ENCODE measurements around the gene SUCLA2. TPM values are rescaled to one million over a fixed set of nuclear protein-coding genes. Genes with fewer than 3 reads are reported as not detected.

Gene SUCLA2
- total and polyA plus RNA-seq, 2 donors (not counting 1 experiment from before 2014, with no cell fraction given), result 15.9 to 33.7 TPM

DNA sequence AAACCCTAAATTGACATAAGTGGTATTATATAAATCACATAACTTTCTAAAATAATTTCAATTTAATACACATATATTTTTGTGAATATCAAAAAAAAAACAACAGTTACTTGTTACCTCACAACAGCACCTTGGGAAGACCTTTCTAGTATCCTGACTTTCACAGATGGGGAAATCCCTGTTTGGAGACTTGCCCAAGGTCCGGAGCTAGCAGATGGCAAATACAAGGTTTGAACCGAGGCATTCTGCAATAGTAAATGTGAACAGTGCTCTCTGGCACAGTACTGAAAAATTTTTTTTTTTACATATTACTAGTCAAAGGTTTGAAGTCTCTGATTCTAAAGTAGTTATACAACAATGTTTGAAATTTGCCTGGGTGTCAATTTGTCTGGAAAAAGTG lies 104.5 kb downstream of the SUCLA2 start:
- no peaks in the 10 kb centered on the region for H4K20me1 ChIP-seq (ENCODE audit: control insufficient read depth, insufficient read depth, low read length, poor library complexity, severe bottlenecking)
- H3K9me3 ChIP-seq (ENCODE audit: control extremely low read depth in 1 of 3, control insufficient read depth in 2 of 3, insufficient read depth in 1 of 3, low read length in 2 of 3), result no peaks in the 10 kb centered on the region
- H3K9me3 Mint-ChIP-seq (ENCODE audit: insufficient read depth), result no peaks in the 10 kb centered on the region
- H3K27ac Mint-ChIP-seq, result no peak overlapping the region
- ATAC-seq (ENCODE audit: low read depth) (no peak), DNase-seq (no peak)
- POLR2A ChIA-PET, result no interaction called here
- no peaks in the 10 kb centered on the region for H3K36me3 ChIP-seq (replicated peaks in 1 of 2; ENCODE audit: control extremely low read depth in 1 of 2, control insufficient read depth in 1 of 2, extremely low read depth in 1 of 2, insufficient read depth in 2 of 2, low read length in 1 of 2)
- H3K27me3 Mint-ChIP-seq, result no peaks in the 10 kb centered on the region
- no peaks in the 10 kb centered on the region for H3K79me2 ChIP-seq (ENCODE audit: control insufficient read depth, insufficient read depth, low read length)
- H3K4me1 Mint-ChIP-seq, result no peaks in the 10 kb centered on the region
- H3K4me2 ChIP-seq (replicated peaks; ENCODE audit: low read depth, low read length, poor library complexity, severe bottlenecking), result no peak overlapping the region
- WGBS (ENCODE audit: insufficient coverage), result 100% methylated on average over 1 of the region's 2 CpGs
- intact Hi-C loops (cut with micrococcal nuclease), result no loop called here
- H3K9ac ChIP-seq (ENCODE audit: low read length), result no peak overlapping the region
- H3K4me1 ChIP-seq (ENCODE audit: control insufficient read depth in 2 of 2, insufficient read depth in 2 of 2, low read length in 2 of 2), result no peaks in the 10 kb centered on the region
- no peak for TF ChIP-seq EZH2 (IDR thresholded peaks at IDR 0.05; ENCODE audit: borderline replicate concordance, insufficient read depth, low read depth, low read length, poor library complexity, severe bottlenecking)
- TF ChIP-seq, protein P1, sequence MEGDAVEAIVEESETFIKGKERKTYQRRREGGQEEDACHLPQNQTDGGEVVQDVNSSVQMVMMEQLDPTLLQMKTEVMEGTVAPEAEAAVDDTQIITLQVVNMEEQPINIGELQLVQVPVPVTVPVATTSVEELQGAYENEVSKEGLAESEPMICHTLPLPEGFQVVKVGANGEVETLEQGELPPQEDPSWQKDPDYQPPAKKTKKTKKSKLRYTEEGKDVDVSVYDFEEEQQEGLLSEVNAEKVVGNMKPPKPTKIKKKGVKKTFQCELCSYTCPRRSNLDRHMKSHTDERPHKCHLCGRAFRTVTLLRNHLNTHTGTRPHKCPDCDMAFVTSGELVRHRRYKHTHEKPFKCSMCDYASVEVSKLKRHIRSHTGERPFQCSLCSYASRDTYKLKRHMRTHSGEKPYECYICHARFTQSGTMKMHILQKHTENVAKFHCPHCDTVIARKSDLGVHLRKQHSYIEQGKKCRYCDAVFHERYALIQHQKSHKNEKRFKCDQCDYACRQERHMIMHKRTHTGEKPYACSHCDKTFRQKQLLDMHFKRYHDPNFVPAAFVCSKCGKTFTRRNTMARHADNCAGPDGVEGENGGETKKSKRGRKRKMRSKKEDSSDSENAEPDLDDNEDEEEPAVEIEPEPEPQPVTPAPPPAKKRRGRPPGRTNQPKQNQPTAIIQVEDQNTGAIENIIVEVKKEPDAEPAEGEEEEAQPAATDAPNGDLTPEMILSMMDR (IDR thresholded peaks at IDR 0.05), result no peak
- H3K27me3 ChIP-seq (replicated peaks in 1 of 4; ENCODE audit: control extremely low read depth in 1 of 4, control insufficient read depth in 3 of 4, insufficient read depth in 4 of 4, low read length in 3 of 4), result no peaks in the 10 kb centered on the region
- H3K4me3 ChIP-seq (ENCODE audit: control extremely low read depth in 1 of 5, extremely low read depth in 1 of 5, insufficient read depth in 1 of 5, low read depth in 2 of 5, low read length in 4 of 5), result no peak overlapping the region
- no peak overlapping the region for H3K4me3 Mint-ChIP-seq
- H2AFZ ChIP-seq (ENCODE audit: insufficient read depth, low read depth, low read length, poor library complexity, severe bottlenecking), result no peak overlapping the region
- CTCF ChIA-PET, result no interaction called here
- no peak overlapping the region for H3K27ac ChIP-seq (ENCODE audit: low read length in 2 of 2)

DNA sequence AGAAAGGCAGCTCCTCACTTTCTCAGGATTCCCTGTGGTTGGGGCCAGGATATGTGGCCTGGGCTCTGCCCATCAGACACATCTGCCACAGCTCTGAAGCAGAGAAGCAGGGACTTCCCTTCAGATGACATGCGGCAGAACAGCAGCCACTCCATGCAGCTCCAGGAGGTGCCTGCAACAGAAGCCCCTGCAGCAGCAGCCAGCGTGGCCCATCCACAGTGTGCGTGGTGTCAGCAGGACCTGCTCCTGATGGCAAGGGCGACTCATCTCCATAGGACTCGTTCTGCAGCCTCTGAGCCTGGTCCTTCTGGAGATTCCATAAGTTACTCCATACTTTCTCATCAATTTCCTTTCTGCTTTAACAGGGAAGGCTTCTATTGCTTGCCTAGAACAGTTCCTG lies 105.0 kb downstream of the SUCLA2 start:
- CTCF ChIA-PET, result no interaction called here
- Mint-ChIP-seq H3K27ac (no peak overlapping the region), H3K27me3 (no peaks in the 10 kb centered on the region), H3K4me3 (no peak overlapping the region), H3K4me1 (no peaks in the 10 kb centered on the region), H3K9me3 (ENCODE audit: insufficient read depth) (no peaks in the 10 kb centered on the region)
- H3K4me2 ChIP-seq (replicated peaks; ENCODE audit: low read depth, low read length, poor library complexity, severe bottlenecking), result no peak overlapping the region
- H3K27ac ChIP-seq (ENCODE audit: low read length in 2 of 2), result no peak overlapping the region
- WGBS (ENCODE audit: insufficient coverage), result 86% methylated on average over 4 of the region's 5 CpGs
- H3K4me1 ChIP-seq (ENCODE audit: control insufficient read depth in 2 of 2, insufficient read depth in 2 of 2, low read length in 2 of 2), result no peaks in the 10 kb centered on the region
- H2AFZ ChIP-seq (ENCODE audit: insufficient read depth, low read depth, low read length, poor library complexity, severe bottlenecking), result no peak overlapping the region
- H3K79me2 ChIP-seq (ENCODE audit: control insufficient read depth, insufficient read depth, low read length), result no peaks in the 10 kb centered on the region
- POLR2A ChIA-PET, result no interaction called here
- H3K9ac ChIP-seq (ENCODE audit: low read length), result no peak overlapping the region
- intact Hi-C loops (cut with micrococcal nuclease), result no loop called here
- H3K27me3 ChIP-seq (replicated peaks in 1 of 4; ENCODE audit: control extremely low read depth in 1 of 4, control insufficient read depth in 3 of 4, insufficient read depth in 4 of 4, low read length in 3 of 4), result no peaks in the 10 kb centered on the region
- no peaks in the 10 kb centered on the region for H3K36me3 ChIP-seq (replicated peaks in 1 of 2; ENCODE audit: control extremely low read depth in 1 of 2, control insufficient read depth in 1 of 2, extremely low read depth in 1 of 2, insufficient read depth in 2 of 2, low read length in 1 of 2)
- no peak for ATAC-seq (ENCODE audit: low read depth)
- TF ChIP-seq, protein P1 (IDR thresholded peaks at IDR 0.05), result no peak
- no peak overlapping the region for H3K4me3 ChIP-seq (ENCODE audit: control extremely low read depth in 1 of 5, extremely low read depth in 1 of 5, insufficient read depth in 1 of 5, low read depth in 2 of 5, low read length in 4 of 5)
- no peak for DNase-seq
- H3K9me3 ChIP-seq (ENCODE audit: control extremely low read depth in 1 of 3, control insufficient read depth in 2 of 3, insufficient read depth in 1 of 3, low read length in 2 of 3), result no peaks in the 10 kb centered on the region
- no peaks in the 10 kb centered on the region for H4K20me1 ChIP-seq (ENCODE audit: control insufficient read depth, insufficient read depth, low read length, poor library complexity, severe bottlenecking)
